Loucy (cell line): ENCODE data around the gene VPS26A.

Source experiments
- EZH2phosphoT487 ChIP-seq: fragments of 200-600 bp; IDR thresholded peaks from 2 replicates; pipeline ENCODE4 v1.6.1; 2018; ENCODE audit warnings: antibody characterized with exemption, mild to moderate bottlenecking, moderate library complexity, borderline replicate concordance
- TF ChIP-seq, protein P1 (sequence below): fragments of 200-600 bp; sonication (generic); conservative IDR thresholded peaks from 2 replicates; pipeline ENCODE4 v1.5.1; 2014; ENCODE audit warnings: mild to moderate bottlenecking, antibody characterized with exemption, low read length

DNA sequence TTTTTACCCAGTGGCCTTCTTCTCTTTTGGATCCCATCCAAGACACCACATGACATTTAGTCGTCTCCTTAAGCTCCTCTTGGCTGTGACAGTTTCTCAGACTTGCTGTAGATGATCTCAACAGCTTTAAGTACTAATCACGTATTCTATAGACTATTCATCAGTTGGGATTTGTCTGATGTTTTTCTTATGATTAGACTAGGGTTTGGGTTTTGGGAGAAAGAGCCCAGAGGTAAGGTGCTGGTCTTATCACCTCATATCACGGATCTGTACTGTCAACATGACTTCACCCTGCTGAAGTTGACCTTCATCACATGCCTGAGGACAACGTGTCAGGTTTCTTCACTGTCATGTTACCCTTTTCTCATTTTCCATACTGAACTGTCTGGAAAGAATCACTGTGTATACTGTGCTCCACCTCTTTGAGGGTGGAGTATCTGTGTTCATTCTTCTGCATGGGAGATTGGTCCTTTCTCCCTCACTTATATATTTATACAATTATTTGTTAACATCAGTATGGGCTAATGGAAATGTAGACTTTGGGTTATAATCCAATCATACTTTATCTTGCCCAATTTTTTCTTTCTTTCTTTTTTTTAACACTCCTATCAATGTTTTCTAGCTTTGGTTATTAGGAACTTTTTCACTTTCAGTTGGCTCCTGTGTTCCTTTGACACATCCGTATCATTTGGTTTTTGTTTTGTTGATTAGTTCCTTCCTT lies 89.8 kb downstream of the VPS26A start:
- TF ChIP-seq, protein P1, sequence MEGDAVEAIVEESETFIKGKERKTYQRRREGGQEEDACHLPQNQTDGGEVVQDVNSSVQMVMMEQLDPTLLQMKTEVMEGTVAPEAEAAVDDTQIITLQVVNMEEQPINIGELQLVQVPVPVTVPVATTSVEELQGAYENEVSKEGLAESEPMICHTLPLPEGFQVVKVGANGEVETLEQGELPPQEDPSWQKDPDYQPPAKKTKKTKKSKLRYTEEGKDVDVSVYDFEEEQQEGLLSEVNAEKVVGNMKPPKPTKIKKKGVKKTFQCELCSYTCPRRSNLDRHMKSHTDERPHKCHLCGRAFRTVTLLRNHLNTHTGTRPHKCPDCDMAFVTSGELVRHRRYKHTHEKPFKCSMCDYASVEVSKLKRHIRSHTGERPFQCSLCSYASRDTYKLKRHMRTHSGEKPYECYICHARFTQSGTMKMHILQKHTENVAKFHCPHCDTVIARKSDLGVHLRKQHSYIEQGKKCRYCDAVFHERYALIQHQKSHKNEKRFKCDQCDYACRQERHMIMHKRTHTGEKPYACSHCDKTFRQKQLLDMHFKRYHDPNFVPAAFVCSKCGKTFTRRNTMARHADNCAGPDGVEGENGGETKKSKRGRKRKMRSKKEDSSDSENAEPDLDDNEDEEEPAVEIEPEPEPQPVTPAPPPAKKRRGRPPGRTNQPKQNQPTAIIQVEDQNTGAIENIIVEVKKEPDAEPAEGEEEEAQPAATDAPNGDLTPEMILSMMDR = no peak
- TF ChIP-seq EZH2phosphoT487 = no peak
